Measurements from ENCODE around the gene KRTAP1-5.
"Not testable (repeated sequence)": the region's sequence is repeated elsewhere in the genome, so short reads cannot be mapped to it uniquely, and the experiment has no call there.

The KRTAP1-5 gene

GRCh38 chr17:41026715-41027471 is at the start of gene KRTAP1-5:
Gene KRTAP1-5, minus strand, starts transcription at chr17:41027208. Its CDS starts 53 bp downstream, at chr17:41027155.
- DNase-seq, result no peak

- DNase-seq, result no peak
Measured at GRCh38 chr17:41076788-41077187, 49.8 kb upstream of the KRTAP1-5 start.

- no peak for DNase-seq
Measured at GRCh38 chr17:41073676-41074075, 46.7 kb upstream of the KRTAP1-5 start.

- no peak for DNase-seq
Measured at GRCh38 chr17:41071606-41072360, 44.8 kb upstream of the KRTAP1-5 start.

- DNase-seq, result no peak
Measured at GRCh38 chr17:41069031-41069430, 42.0 kb upstream of the KRTAP1-5 start.

- DNase-seq, result no peak
Measured at GRCh38 chr17:41067281-41067680, 40.3 kb upstream of the KRTAP1-5 start.

GRCh38 chr17:41065829-41066624 is 39.0 kb upstream of the KRTAP1-5 start, which contains the start of gene KRTAP2-4:
Gene KRTAP2-4, minus strand, starts transcription at chr17:41065879. Its CDS starts 34 bp downstream, at chr17:41065845.
- DNase-seq, result no peak

GRCh38 chr17:41065016-41065689 is 38.1 kb upstream of the KRTAP1-5 start:
- DNase-seq, result not testable (repeated sequence)

- no peak for DNase-seq
Measured at GRCh38 chr17:41064301-41064700, 37.3 kb upstream of the KRTAP1-5 start.

GRCh38 chr17:41063449-41063848 is 36.4 kb upstream of the KRTAP1-5 start:
- no peak for DNase-seq

- DNase-seq, result no peak
Measured at GRCh38 chr17:41061964-41062363, 35.0 kb upstream of the KRTAP1-5 start.

GRCh38 chr17:41060052-41060604 is 33.1 kb upstream of the KRTAP1-5 start, which contains the start of gene KRTAP2-3:
Gene KRTAP2-3, minus strand, starts transcription at chr17:41060114. Its CDS starts 64 bp downstream, at chr17:41060050.
- DNase-seq, result no peak

GRCh38 chr17:41059276-41060051 is 32.5 kb upstream of the KRTAP1-5 start:
- DNase-seq, result not testable (repeated sequence)

- no peak for DNase-seq
Measured at GRCh38 chr17:41058741-41059140, 31.7 kb upstream of the KRTAP1-5 start.

- DNase-seq, result no peak
Measured at GRCh38 chr17:41057547-41057946, 30.5 kb upstream of the KRTAP1-5 start.

- not testable (repeated sequence) for DNase-seq
Measured at GRCh38 chr17:41055130-41055529, 28.1 kb upstream of the KRTAP1-5 start, which contains the start of gene KRTAP2-2. Gene KRTAP2-2, minus strand, starts transcription at chr17:41055230. Its CDS starts 19 bp downstream, at chr17:41055211.

GRCh38 chr17:41054556-41054955 is 27.5 kb upstream of the KRTAP1-5 start:
- not testable (repeated sequence) for DNase-seq

GRCh38 chr17:41054025-41054424 is 27.0 kb upstream of the KRTAP1-5 start:
- no peak for DNase-seq

GRCh38 chr17:41052566-41052965 is 25.6 kb upstream of the KRTAP1-5 start:
- DNase-seq, result no peak

- no peak for DNase-seq
Measured at GRCh38 chr17:41049110-41049509, 22.1 kb upstream of the KRTAP1-5 start.

GRCh38 chr17:41048441-41048840 is 21.4 kb upstream of the KRTAP1-5 start:
- no peak for DNase-seq

Measured in SHP77 (cell line).